ENCODE data around the gene PRSS27.

PRSS27 gene

DNA sequence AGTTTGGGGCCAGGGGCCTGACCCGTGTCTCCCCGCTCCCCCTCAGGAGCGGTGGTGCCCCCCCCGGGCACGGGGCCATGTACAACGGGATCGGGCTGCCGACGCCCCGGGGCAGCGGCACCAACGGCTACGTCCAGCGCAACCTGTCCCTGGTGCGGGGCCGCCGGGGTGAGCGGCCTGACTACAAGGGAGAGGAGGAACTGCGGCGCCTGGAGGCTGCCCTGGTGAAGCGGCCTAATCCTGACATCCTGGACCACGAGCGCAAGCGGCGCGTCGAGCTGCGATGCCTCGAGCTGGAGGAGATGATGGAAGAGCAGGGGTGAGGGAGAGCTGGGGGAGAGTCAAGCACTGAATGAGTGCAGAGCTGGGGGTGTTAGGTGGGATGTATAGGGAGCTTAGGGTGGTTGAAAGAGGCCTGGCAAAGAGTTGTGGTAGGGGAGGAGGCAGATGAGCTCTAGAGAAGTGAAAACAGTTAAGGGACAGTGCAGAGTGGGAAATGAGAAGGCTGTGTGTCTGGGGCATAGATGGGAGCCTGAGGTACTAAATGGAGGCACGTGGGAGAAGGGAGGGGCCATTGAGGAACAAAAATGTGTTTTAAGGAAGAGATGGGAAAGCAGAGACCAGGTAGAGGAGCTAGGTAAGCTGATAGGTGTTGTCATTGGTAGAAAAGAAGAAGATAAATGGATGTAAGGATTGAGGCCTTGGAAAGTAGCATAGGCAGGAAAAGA is 36.4 kb upstream of the PRSS27 start:
- TF ChIP-seq, protein P1, sequence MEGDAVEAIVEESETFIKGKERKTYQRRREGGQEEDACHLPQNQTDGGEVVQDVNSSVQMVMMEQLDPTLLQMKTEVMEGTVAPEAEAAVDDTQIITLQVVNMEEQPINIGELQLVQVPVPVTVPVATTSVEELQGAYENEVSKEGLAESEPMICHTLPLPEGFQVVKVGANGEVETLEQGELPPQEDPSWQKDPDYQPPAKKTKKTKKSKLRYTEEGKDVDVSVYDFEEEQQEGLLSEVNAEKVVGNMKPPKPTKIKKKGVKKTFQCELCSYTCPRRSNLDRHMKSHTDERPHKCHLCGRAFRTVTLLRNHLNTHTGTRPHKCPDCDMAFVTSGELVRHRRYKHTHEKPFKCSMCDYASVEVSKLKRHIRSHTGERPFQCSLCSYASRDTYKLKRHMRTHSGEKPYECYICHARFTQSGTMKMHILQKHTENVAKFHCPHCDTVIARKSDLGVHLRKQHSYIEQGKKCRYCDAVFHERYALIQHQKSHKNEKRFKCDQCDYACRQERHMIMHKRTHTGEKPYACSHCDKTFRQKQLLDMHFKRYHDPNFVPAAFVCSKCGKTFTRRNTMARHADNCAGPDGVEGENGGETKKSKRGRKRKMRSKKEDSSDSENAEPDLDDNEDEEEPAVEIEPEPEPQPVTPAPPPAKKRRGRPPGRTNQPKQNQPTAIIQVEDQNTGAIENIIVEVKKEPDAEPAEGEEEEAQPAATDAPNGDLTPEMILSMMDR (IDR thresholded peaks at IDR 0.05) = no peak

DNA sequence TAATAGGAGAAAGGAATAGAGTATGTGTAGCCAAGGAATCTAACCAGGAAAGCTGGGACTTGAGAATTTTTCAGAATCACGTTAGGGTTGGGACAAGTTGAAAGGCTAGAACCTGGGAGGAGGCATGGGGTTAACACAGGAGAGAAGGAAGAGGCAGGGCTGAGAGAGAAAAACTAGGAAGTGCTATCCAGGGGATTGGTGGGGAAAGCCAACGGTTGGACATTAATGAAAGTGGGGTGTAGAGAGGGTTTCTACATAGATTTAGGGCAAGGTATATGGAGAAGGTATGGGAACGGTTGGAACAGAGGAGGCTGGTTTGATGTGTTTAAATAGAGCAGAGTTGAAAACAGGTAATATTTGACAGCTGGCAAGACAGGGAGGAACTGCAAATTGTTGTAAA is 35.1 kb upstream of the PRSS27 start:
- TF ChIP-seq, protein P1 (IDR thresholded peaks at IDR 0.05) = no peak

DNA sequence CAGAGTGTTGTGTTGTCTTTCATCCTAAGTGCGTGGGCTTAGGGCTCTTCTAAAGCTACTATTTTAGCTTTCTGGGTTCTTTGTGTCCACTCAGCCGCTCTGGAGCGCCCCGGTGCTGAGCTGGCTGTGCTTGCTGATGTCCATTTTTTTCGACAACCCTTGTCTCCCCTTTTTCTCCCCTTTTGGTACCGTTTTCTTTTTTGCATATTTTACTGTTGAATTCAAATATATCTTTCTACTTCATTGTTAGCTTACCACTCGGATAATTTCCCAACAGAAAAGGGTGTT is 33.7 kb upstream of the PRSS27 start:
- TF ChIP-seq, protein P1 (IDR thresholded peaks at IDR 0.05) = no peak

DNA sequence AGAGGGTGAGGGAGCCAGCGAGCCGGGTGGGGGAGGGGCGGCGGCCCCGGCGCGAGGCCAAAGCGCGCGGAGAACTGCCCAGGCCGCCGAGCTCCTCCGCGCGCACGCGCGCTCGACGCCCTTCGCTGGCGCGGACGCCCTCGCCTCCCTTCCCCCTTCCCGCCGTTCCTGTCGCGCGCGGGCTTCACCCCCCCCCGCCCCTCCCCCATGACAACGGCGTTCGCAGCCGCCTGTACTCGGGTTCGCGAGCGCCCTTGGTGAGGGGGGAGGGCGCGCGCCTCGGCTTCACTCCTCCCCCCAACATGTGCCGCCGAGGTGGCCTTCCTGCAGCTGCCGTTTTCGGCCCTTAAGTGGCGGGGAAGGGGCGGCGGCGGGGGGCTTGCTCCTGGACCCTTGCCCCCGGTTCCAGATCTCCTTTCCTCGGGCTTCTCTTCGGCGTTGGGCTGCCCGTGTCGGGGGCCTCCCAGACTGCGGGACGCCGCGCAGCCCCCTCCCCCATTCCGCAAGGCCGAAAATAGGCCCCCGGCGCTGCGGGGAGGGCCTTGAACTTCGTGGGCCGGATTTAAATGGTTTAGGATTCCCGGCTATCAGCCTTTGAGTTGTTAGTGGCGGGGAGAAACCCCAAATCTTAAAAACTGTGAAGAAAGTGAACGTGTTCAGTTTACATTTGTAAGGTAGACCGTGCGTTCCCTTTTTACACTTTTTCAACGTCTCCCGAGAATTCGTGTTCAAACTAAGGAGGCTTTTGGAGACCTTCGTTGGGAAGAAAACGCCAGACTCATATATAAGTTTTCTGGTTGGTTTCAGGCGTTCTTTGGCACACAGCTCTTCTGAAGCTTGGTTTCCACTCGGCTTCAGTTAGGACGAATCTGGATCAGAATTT is 33.1 kb upstream of the PRSS27 start:
- TF ChIP-seq, protein P1 (IDR thresholded peaks at IDR 0.05) = no peak

DNA sequence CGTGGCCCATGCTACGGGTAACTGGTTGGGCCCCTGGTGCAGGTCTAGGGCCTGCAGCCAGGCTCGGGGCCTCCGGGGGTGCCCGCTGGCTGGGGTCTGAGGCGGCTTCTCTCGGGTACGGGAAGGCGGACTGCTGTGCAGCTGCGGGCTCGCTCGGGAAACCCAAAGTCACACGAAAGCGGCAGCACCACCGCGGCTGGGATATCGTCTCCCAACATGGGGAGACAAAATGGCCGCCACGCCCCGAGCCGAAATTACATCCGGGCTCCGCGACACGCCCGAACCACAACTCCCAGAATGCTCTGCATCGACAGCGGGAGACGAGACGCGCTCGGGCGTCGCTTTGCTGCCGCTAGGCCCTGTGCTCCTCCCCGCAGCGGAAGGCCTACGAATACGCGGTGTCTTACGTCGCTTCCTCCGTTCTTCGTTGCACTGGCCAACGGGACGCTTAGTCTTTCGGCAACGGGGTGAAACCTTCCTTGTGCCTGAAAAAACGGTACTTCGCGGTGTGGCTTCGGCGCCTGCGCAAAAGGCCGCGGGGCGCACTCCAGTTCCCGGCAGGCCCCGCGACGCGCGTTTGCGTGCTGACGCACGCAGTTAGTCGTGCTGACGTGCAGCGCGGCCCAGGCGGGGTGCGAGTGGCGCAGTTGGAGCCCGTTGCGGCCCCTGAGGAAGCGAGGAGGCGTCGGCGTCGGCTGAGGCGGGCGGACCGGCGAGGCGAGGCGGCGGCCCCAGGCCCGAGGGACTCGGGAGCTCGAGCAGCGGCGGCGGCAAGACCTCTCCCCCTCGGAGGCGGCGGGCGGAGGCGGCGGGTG is 32.2 kb upstream of the PRSS27 start, which contains the start of gene SRRM2:
SRRM2 (plus strand) TSS at position 604 of the 815 bp plus-strand sequence. CDS start 3,727 bp downstream, outside the sequence.
- TF ChIP-seq, protein P1 (IDR thresholded peaks at IDR 0.05) = no peak

DNA sequence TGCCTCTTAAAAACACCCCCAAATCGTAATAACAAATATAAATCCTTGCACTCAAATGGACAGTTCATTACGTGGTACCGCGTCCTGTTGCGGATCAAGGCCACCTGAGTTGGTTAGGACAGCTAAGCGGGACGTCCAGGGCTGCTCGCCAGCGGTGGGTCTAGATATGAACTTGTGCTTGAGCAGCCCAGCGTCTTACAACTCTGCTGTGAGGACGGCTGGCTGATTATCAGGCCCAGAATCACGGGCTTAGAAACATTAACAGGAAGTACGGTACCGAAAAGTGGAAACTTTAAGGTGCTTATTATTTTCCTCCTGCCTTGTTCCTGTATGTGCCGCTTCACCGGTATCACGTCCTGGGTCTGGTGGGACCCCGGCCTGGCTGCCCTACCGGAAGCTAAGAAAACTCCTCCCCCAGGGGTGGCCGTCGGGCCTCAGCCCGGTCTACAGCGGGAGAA is 31.6 kb upstream of the PRSS27 start:
- TF ChIP-seq, protein P1 (IDR thresholded peaks at IDR 0.05) = no peak

DNA sequence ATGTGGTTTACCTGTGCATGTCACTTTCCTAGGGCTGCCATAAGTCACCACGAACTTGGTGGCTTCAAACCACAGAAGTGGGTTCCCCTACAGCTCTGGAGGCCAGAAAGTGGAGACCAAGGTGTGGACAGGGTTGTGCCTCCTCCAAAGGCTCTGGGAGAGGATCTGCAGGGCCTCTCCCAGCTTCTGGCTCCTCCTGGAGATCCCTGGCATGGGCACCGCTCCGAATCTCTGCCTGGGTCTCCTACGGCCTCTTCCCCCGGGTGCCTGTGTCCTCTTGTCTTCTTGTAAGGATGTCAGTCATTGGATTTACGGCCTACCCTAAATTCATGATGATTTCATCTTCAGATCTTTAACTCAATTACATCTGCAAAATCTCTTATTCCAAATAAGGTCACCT is 29.9 kb upstream of the PRSS27 start:
- TF ChIP-seq, protein P1 (IDR thresholded peaks at IDR 0.05) = no peak

All from LNCAP (cell line).